GM23338 (cell line): ENCODE measurements around the gene RASGRP4. TPM values are rescaled to one million over a fixed set of nuclear protein-coding genes. Genes with fewer than 3 reads are reported as not detected.

Experiments used
- ATAC-seq: fragments of 200-7000 bp; cut with Tn5 transposase; 3 replicates; pipeline ENCODE4 v1.9.1; 2020
- DNase-seq: peaks from one replicate; pipeline ENCODE4 v3.0.0-alpha.2; 2015; ENCODE audit warnings: low spot score
- H2AFZ ChIP-seq: fragments of 200-600 bp; sonication (generic); 2 replicates; pipeline ENCODE4 v1.8.0; 2016; ENCODE audit warnings: antibody characterized with exemption, mild to moderate bottlenecking, moderate library complexity
- H3F3A ChIP-seq: fragments of 200-600 bp; sonication (generic); replicated peaks from 2 replicates; pipeline ENCODE4 v1.8.0; 2017; ENCODE audit warnings: antibody characterized with exemption, mixed run types, low read depth
- H3K27ac ChIP-seq: fragments of 200-600 bp; sonication (generic); 2 replicates; pipeline ENCODE4 v1.6.1; 2016; ENCODE audit warnings: low read depth
- H3K27me3 ChIP-seq: fragments of 200-600 bp; sonication (generic); 2 replicates; pipeline ENCODE4 v1.8.0; 2016; ENCODE audit warnings: mild to moderate bottlenecking, mixed run types, moderate library complexity; ENCODE audit not compliant: insufficient read depth
- H3K36me3 ChIP-seq: fragments of 200-600 bp; sonication (generic); 2 replicates; pipeline ENCODE4 v1.8.0; 2016; ENCODE audit warnings: mild to moderate bottlenecking; ENCODE audit not compliant: insufficient read depth
- H3K4me1 ChIP-seq: fragments of 200-600 bp; sonication (generic); 2 replicates; pipeline ENCODE4 v1.8.0; 2016; ENCODE audit warnings: mild to moderate bottlenecking, moderate library complexity; ENCODE audit not compliant: insufficient read depth
- H3K4me2 ChIP-seq: fragments of 200-600 bp; sonication (generic); 2 replicates; pipeline ENCODE4 v1.7.1; 2017; ENCODE audit warnings: mixed run types
- H3K4me3 ChIP-seq: fragments of 200-600 bp; sonication (generic); 2 replicates; pipeline ENCODE4 v1.6.1; 2016; ENCODE audit warnings: mixed run types
- H3K79me2 ChIP-seq: fragments of 200-600 bp; sonication (generic); replicated peaks from 2 replicates; pipeline ENCODE4 v1.8.0; 2017; ENCODE audit warnings: mild to moderate bottlenecking; ENCODE audit not compliant: insufficient read depth
- H3K9me2 ChIP-seq: fragments of 200-600 bp; sonication (generic); 2 replicates; pipeline ENCODE4 v1.8.0; 2017; ENCODE audit not compliant: insufficient read depth
- H4K20me1 ChIP-seq: fragments of 200-600 bp; sonication (generic); replicated peaks from 2 replicates; pipeline ENCODE4 v1.8.0; 2017; ENCODE audit warnings: mild to moderate bottlenecking; ENCODE audit not compliant: insufficient read depth
- H3K27ac Mint-ChIP-seq: 2 replicates; pipeline ENCODE4 v1.8.0; 2020; ENCODE audit warnings: inconsistent platforms, mild to moderate bottlenecking, moderate library complexity, mixed read lengths
- H3K27me3 Mint-ChIP-seq: 3 replicates; pipeline ENCODE4 v1.8.0; 2022; ENCODE audit warnings: low read depth, mild to moderate bottlenecking, moderate library complexity, mixed read lengths, inconsistent platforms; ENCODE audit not compliant: insufficient read depth, poor library complexity
- H3K36me3 Mint-ChIP-seq: 3 replicates; pipeline ENCODE4 v1.8.0; 2021; ENCODE audit warnings: low read depth, mild to moderate bottlenecking, inconsistent platforms, moderate library complexity, mixed read lengths
- H3K4me1 Mint-ChIP-seq: 3 replicates; pipeline ENCODE4 v1.8.0; 2020; ENCODE audit warnings: mild to moderate bottlenecking, inconsistent platforms, mixed read lengths
- H3K4me3 Mint-ChIP-seq: 3 replicates; pipeline ENCODE4 v1.8.0; 2021; ENCODE audit warnings: moderate library complexity, mild to moderate bottlenecking, inconsistent platforms, mixed read lengths
- H3K9me3 Mint-ChIP-seq: 3 replicates; pipeline ENCODE4 v1.8.0; 2020; ENCODE audit warnings: moderate library complexity, mild to moderate bottlenecking, inconsistent platforms, mixed read lengths
- CREB1 ChIP-seq: fragments of 250-450 bp; sonication (Bioruptor Pico); IDR thresholded peaks from 2 replicates; pipeline ENCODE4 v1.5.0; 2020; ENCODE audit warnings: low read depth, mild to moderate bottlenecking, moderate library complexity
- ETS1 ChIP-seq: IDR thresholded peaks from 2 replicates; pipeline ENCODE4 v1.6.1; 2016; ENCODE audit warnings: antibody characterized with exemption
- EZH2 ChIP-seq: fragments of 200-600 bp; sonication (generic); IDR thresholded peaks from one replicate; pipeline ENCODE4 v1.8.0; 2017; ENCODE audit warnings: antibody characterized with exemption, mild to moderate bottlenecking, low read depth; ENCODE audit not compliant: unreplicated experiment
- EZH2phosphoT487 ChIP-seq: fragments of 200-600 bp; sonication (generic); IDR thresholded peaks from one replicate; pipeline ENCODE4 v1.8.1; 2018; ENCODE audit warnings: antibody characterized with exemption; ENCODE audit not compliant: unreplicated experiment
- JUNB ChIP-seq: IDR thresholded peaks from one replicate; pipeline ENCODE4 v1.6.1; 2016; ENCODE audit warnings: antibody characterized with exemption; ENCODE audit not compliant: unreplicated experiment
- NANOG ChIP-seq: IDR thresholded peaks from 2 replicates; pipeline ENCODE4 v1.6.1; 2016; ENCODE audit warnings: antibody characterized with exemption, borderline replicate concordance
- POLR2AphosphoS5 ChIP-seq: IDR thresholded peaks from 2 replicates; pipeline ENCODE4 v1.6.1; 2016; ENCODE audit warnings: antibody characterized with exemption, low read depth
- STAT1 ChIP-seq: IDR thresholded peaks from one replicate; pipeline ENCODE4 v1.6.1; 2016; ENCODE audit warnings: antibody characterized with exemption; ENCODE audit not compliant: unreplicated experiment
- ZNF114 ChIP-seq: fragments of 250-450 bp; sonication (Bioruptor Pico); IDR thresholded peaks from 2 replicates; pipeline ENCODE4 v1.5.0; 2020; ENCODE audit warnings: mild to moderate bottlenecking, moderate library complexity
- ZNF331 ChIP-seq: fragments of 250-450 bp; sonication (Bioruptor Pico); IDR thresholded peaks from 2 replicates; pipeline ENCODE4 v1.5.0; 2020; ENCODE audit warnings: low read depth, mild to moderate bottlenecking, moderate library complexity
- ZNF462 ChIP-seq: fragments of 250-450 bp; sonication (Bioruptor Pico); IDR thresholded peaks from 2 replicates; pipeline ENCODE4 v1.5.0; 2020; ENCODE audit warnings: mild to moderate bottlenecking, moderate library complexity
- polyA plus RNA-seq: library from polyadenylated mRNA; unstranded; fragments of >200 nt; fragmentation: Nextera tagmentation; extraction: Ambion mirVana; gene quantifications from 2 replicates; pipeline ENCODE4 v1.2.1, GENCODE V29; 2016
- total RNA-seq: library from RNA; depleted of rRNA; stranded (reverse); fragments of >200 nt; shearing (Covaris generic); gene quantifications from 2 replicates; pipeline ENCODE4 v1.2.3, GENCODE V29; 2014
- TF ChIP-seq, protein P1 (sequence below): IDR thresholded peaks from one replicate; pipeline ENCODE4 v1.6.1; 2018; ENCODE audit warnings: antibody characterized with exemption; ENCODE audit not compliant: unreplicated experiment
- TF ChIP-seq, protein P2 (sequence below), 2 experiments: fragments of 200-600 bp in 1 of 2; sonication (generic) in 1 of 2; conservative IDR thresholded peaks; 2 replicates each; pipeline versions ENCODE4 v1.5.1 to v1.6.1; 2016 to 2017; ENCODE audit warnings: antibody characterized with exemption in 2 of 2, low read depth in 2 of 2, mild to moderate bottlenecking in 2 of 2, moderate library complexity in 1 of 2

The RASGRP4 gene
- total and polyA plus RNA-seq, 2 experiments from 2014 or later, result 1.6 to 3.6 TPM

- H3K27me3 Mint-ChIP-seq, result peaks cover 8% of the 10 kb centered on the region
- ATAC-seq (no peak), DNase-seq (no peak)
- peaks cover 12% of the 10 kb centered on the region; the same call in 1 of the 2 replicates for H4K20me1 ChIP-seq
- no peak overlapping the region for H3K4me3 Mint-ChIP-seq
- H3K4me2 ChIP-seq, result no peak overlapping the region
- H3K4me1 Mint-ChIP-seq, result peaks cover 10% of the 10 kb centered on the region
- H3K9me2 ChIP-seq, result no peaks in the 10 kb centered on the region
- TF ChIP-seq EZH2 (no peak), JUNB (no peak), POLR2AphosphoS5 (no peak), EZH2phosphoT487 (no peak), ZNF331 (CRISPR knock-in tag) (no peak), CREB1 (no peak), ETS1 (no peak), ZNF114 (no peak), NANOG (no peak), ZNF462 (CRISPR knock-in tag) (no peak), STAT1 (no peak)
- TF ChIP-seq, protein P1, sequence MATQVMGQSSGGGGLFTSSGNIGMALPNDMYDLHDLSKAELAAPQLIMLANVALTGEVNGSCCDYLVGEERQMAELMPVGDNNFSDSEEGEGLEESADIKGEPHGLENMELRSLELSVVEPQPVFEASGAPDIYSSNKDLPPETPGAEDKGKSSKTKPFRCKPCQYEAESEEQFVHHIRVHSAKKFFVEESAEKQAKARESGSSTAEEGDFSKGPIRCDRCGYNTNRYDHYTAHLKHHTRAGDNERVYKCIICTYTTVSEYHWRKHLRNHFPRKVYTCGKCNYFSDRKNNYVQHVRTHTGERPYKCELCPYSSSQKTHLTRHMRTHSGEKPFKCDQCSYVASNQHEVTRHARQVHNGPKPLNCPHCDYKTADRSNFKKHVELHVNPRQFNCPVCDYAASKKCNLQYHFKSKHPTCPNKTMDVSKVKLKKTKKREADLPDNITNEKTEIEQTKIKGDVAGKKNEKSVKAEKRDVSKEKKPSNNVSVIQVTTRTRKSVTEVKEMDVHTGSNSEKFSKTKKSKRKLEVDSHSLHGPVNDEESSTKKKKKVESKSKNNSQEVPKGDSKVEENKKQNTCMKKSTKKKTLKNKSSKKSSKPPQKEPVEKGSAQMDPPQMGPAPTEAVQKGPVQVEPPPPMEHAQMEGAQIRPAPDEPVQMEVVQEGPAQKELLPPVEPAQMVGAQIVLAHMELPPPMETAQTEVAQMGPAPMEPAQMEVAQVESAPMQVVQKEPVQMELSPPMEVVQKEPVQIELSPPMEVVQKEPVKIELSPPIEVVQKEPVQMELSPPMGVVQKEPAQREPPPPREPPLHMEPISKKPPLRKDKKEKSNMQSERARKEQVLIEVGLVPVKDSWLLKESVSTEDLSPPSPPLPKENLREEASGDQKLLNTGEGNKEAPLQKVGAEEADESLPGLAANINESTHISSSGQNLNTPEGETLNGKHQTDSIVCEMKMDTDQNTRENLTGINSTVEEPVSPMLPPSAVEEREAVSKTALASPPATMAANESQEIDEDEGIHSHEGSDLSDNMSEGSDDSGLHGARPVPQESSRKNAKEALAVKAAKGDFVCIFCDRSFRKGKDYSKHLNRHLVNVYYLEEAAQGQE, result no peak
- TF ChIP-seq, protein P2, sequence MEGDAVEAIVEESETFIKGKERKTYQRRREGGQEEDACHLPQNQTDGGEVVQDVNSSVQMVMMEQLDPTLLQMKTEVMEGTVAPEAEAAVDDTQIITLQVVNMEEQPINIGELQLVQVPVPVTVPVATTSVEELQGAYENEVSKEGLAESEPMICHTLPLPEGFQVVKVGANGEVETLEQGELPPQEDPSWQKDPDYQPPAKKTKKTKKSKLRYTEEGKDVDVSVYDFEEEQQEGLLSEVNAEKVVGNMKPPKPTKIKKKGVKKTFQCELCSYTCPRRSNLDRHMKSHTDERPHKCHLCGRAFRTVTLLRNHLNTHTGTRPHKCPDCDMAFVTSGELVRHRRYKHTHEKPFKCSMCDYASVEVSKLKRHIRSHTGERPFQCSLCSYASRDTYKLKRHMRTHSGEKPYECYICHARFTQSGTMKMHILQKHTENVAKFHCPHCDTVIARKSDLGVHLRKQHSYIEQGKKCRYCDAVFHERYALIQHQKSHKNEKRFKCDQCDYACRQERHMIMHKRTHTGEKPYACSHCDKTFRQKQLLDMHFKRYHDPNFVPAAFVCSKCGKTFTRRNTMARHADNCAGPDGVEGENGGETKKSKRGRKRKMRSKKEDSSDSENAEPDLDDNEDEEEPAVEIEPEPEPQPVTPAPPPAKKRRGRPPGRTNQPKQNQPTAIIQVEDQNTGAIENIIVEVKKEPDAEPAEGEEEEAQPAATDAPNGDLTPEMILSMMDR (conservative IDR thresholded peaks at IDR 0.05; ENCODE audit: low read depth in 2 of 2), result no peak
- no peaks in the 10 kb centered on the region for H3K27me3 ChIP-seq
- H3K36me3 ChIP-seq, result peaks cover 24% of the 10 kb centered on the region
- H3F3A ChIP-seq, result peaks cover 15% of the 10 kb centered on the region; the same call in 1 of the 2 replicates
- no peak overlapping the region for H2AFZ ChIP-seq
- H3K27ac ChIP-seq, result no peak overlapping the region
- no peak overlapping the region for H3K27ac Mint-ChIP-seq
- H3K36me3 Mint-ChIP-seq, result peaks cover 78% of the 10 kb centered on the region
- no peaks in the 10 kb centered on the region; the same call in 2 of the 3 replicates for H3K9me3 Mint-ChIP-seq
- H3K4me3 ChIP-seq, result no peak overlapping the region
- H3K79me2 ChIP-seq, result no peaks in the 10 kb centered on the region
- 0 out of 2 replicates have a peak, but pooled peaks cover 4% of the 10 kb centered on the region for H3K4me1 ChIP-seq
Measured at GRCh38 chr19:38451036-38451435, 25.0 kb upstream of the RASGRP4 start.
